HG03460 (cell line): ENCODE measurements around the gene NAIF1.
"Not testable (repeated sequence)": the region's sequence is repeated elsewhere in the genome, so short reads cannot be mapped to it uniquely, and the experiment has no call there.

ENCODE experiments used
- ATAC-seq: cut with Tn5 transposase; IDR thresholded peaks from one replicate; pipeline ENCODE4 v1.9.1; 2021; ENCODE audit not compliant: unreplicated experiment

Gene NAIF1

DNA sequence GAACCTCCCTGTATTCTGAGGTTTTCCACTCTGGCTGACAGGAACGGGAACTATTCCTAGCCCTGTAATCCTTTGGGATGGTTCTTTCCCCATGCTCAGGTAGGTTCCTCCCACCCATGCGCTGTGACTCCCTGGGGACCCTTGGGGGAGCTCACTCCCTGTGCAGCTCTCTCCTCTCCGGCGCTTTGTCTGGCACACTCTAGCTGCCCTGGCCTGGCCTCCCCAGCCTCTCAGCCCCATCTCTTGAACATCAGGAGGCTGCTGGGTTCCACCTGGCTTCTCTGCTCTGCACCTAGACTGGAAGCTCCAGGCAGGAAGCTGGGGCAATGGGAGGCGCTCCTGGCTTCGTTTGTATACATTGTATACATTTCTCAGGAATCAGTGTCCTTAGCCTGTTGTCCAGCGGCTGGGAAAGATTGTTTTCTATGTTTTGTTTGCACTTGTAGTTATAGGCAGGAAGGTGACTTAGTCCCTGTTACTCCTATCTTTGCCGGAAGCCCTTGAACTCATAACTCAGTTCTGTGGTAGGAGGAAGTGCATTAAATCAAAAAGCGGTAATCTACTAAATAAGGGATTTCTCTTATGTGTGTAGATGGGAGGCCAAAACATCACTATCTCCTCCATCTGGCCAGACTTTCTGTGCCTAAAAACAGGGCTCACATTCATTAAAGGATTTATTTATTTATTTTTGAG lies 21.3 kb upstream of the NAIF1 start:
- no peak for ATAC-seq

DNA sequence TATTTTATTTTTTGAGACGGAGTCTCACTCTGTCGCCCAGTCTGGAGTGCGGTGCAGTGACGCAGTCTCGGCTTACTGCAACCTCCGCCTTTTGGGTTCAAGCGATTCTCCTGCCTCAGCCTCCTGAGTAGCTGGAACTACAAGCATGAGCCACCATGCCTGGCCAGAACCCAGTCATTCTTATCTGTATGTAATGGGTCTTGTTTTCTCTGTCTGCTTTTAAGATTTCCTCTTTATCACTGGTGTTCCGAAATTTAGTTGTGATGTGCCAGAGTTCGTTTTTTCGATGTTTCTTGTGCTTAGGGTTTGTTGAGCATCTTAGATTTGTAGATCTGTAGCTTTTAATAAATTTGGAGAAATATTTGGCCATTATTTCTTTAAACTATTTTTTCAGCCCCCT lies 20.1 kb upstream of the NAIF1 start:
- ATAC-seq: no peak

DNA sequence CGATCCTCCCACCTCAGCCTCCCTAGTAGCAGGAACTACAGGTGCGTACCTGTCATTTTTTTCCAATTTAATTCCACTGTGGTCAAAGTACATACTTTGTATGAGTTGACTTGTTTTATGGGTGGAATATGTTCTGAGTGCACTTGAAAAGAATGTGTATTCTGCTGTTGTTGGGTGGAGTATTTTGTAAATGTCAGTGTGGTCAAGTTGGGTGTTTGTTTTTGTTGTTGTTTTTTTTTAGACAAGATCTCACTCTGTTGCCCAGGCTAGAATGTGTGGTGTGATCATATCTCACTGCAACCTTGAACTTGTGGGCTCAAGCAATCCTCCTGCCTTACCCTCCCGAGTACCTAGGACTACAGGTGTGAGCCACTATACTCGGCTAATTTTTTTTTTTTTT lies 18.8 kb upstream of the NAIF1 start:
- no peak for ATAC-seq

DNA sequence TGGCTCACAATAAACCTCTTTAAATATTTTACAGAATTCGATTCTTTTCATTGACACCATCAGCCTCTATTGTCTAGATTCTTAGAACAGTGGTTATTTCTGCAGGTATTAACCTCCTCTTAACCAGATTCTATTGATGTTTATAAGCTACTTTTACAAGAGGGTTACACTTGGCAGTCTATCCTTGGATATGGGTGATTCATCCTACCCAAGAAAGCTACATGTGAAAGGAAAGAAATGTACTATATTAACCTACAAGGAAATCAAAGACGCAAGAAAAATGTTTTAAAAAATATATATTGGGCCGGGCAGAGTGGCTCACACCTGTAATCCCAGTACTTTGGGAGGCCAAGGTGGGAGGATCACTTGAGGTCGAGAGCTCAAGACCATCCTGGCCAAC lies 17.6 kb upstream of the NAIF1 start:
- no peak for ATAC-seq

DNA sequence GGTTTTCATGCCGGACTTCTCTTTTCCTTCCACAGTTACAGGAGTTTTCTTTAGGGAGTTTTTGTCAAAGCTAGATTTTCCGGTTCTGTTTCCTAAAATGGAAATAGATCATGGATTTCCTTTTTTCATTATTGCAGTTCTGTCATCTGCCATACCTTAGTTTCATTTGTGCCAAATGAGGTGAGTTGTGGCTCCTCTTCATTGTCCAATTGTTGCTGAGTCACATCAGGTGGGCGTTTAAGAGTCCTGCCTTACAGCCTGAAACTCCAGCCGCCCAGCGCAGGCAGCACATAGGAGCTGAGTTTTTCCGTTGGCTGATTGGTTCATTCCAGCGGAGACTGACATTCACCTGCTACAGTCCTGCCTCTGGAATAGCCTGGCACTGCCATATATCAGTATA lies 15.0 kb upstream of the NAIF1 start:
- no peak for ATAC-seq

DNA sequence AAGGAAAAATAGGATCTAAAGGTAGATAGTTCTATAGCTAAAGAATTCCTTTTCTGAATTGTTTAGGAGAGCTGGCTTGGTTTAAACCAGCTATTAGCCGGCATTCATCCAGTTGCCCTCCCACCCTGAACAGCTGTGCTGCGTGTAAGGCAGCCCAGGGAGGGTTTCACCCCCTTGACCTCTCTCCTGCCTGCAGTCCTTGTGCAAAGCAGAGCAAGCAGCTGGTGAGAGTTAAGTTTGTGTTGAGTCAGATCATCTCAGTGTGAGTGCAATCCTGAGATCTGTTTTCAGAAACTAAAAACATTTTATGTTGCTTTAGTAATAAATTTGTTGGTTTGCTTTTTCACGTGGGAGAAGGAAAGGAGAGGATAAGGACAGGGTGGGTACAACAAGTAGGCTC lies 13.9 kb upstream of the NAIF1 start:
- ATAC-seq: no peak

DNA sequence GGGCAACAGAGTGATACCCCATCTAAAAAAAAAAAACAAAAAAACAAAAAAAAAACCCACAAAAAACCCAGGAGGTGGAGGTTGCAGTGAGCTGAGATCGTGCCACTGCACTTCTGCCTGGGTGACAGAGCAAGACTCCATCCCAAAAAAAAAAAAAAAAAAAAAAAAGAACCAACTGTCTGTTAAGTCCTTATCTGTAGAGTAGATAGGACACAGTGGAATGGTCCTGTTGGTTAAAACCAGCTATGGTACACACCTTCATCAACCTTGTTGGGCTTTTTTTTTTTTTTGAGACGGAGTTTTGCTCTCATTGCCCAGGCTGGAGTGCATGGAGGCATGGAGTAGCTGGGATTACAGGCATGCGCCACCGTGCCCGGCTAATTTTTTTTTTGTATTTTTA lies 13.1 kb upstream of the NAIF1 start:
- ATAC-seq: no peak

DNA sequence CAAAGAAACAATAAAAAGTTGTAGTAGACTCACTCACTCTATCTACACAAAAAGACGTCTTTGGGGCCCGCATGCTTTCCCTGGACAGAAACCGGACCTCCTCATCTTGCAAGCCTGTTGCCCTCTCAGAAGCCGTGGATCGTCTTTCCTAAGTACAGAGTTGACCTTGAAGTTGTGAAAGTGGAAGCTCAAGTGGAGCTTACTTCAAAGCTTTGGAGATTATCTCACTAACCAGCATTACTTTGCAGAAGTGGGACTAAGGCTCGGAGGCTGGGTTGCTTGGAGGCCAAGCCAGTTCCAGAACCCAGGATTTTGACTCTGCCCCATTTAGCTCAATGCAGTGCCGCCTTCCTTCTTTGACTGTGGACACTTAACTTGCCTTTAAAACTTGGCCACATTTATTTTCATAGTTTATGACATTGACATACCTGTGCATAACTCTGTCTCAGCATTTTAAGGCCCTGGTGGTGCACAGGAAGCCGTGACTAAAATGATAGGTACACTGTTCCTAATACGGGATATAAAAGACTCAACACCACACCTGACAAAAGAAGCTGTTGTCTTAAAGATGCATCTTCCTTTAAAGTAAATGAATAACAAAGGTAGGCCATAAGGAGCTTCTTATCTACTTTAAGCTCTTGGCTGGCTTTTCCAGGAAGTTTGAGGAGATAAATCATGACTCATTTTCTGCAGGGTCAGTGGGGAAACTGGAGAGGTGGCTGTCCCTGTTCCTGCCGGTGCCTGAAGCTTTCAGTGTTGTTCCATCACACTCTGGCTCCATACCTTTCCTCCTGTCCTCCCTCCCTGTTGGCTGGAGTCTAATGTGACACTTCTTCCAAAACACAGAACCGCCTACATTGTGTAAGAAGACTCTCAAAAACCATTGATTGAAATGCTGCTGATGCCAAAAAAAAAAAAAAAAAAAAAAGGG lies 11.6 kb upstream of the NAIF1 start:
- no peak for ATAC-seq

DNA sequence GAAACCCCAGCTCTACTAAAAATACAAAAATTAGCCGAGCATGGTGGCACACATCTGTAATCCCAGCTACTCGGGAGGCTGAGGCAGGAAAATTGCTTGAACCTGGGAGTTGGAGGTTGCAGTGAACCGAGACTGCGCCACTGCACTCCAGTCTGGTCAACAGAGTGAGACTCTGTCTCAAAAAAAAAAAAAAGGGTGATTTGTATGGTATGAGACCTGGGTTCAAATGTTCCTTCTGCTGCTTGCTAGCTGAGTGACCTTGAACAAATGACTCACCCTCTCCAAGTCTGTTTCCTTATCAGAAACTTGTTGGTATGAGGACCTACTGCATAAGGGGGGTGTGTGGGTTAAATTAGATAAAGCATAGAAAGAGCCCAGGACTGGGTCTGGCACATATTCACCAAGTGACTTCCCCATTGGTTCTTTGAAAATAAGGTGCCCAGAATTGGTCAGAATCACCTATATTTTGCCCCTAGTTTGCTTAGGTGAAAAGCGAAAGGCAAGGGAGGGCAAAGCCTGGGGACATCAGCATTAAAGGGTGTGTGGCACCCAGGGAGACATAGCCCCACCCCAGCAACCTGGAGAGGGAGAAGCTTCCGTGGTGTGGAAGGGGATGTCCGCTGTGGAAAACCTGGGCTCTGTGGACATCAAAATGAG lies 10.9 kb upstream of the NAIF1 start:
- no peak for ATAC-seq

DNA sequence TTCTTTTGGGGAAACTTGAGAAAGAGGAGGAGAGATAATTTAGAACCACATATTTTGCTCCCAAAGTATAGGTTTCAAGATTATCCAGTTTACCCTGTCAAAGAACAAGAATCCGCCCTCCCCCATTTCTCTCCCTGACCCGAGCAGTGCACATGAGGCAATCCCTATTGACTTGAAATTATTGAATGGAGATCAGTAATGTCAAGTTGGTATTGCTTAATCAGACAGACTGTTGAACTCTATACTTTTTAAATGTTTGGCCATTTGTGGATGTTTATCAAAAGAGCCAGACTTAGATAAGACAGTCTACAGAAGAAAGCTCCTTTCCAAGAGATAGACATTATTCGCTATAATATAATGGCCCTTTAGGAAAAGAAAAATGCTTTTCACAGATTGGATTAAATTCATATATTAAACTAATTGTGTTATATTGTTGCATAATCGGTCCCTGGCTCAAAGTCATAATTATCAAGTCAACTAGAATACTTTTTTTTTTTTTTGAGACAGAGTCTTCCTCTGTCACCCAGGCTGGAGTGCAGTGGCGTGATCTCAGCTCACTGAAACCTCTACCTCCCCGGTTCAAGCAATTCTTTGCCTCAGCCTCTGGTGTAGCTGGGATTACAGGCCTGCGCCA lies 6.2 kb upstream of the NAIF1 start:
- ATAC-seq: no peak

DNA sequence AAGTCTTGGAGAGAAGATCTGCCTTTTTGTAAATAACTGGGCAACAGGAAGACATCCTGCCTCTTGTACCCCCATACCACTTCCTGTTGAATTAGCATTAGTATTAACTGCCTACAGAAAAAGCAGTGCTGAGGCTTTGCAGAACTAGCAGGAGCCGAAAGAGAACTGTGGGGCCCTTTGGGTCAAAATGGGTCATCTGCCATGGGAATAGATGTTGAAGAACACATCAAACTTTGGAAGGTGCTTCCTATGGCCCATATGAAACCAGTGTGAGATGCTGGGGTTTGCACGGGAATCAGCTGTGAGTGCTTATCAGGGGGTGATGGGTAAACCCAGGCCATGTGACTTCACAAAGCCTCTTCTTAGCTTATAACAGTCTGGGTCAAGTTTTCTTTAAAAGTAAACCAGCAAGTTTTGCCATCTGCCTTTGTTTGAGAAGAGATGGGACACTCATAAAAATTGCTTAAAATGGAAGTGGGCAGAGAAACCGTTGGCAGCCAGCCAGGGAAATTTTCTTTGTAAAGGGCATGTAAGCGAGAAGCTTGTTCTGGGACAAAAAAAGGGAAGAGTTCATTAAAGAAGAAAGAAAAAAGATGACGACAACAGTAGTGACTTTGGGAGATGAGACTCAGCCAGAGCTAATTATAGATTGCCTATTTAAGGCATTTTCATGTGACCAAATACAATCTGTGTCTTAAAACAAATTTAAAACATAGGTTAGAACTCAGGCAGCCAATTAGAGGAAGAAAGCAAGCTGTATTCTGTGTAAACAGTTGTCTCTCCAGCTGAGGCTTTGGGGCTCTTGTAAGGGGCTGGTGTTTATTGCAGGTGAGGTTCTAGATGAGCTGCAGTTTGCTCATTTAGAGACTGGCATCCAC lies 5.3 kb upstream of the NAIF1 start:
- no peak for ATAC-seq

DNA sequence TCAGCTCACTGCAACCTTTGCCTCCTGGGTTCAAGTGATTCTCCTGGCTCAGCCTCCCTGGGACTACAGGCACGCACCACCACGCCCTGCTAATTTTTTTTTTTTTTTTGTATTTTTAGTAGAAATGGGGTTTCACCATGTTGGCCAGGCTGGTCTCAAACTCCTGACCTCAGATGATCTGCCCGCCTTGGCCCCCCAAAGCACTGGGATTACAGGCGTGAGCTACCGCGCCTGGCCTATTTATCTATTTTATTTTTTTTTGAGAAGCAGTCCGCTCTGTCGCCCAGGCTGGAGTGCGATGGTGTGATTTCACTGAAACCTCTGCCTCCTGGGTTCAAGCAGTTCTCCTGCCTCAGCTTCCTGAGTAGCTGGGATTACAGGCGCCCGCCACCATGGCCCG lies 4.4 kb upstream of the NAIF1 start:
- not testable (repeated sequence) for ATAC-seq

DNA sequence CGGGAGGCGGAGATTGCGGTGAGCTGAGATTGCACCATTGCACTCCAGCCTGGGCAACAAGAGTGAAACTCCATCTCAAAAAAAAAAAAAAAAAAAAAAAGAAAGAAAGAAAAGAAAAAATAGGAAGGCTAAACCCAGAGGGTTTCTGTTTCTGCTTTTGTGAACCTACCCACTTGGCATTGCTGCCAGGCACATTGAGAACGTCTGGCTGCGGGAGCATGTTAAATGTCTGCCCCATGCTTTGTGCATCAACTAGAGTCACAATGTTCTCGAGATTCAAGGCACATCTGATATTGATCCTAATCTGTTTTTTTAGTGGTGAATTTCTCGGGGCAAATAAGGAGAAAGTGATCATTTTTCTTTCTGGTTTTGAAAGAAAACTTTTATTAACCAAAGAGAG lies 3.8 kb upstream of the NAIF1 start:
- ATAC-seq: no peak

DNA sequence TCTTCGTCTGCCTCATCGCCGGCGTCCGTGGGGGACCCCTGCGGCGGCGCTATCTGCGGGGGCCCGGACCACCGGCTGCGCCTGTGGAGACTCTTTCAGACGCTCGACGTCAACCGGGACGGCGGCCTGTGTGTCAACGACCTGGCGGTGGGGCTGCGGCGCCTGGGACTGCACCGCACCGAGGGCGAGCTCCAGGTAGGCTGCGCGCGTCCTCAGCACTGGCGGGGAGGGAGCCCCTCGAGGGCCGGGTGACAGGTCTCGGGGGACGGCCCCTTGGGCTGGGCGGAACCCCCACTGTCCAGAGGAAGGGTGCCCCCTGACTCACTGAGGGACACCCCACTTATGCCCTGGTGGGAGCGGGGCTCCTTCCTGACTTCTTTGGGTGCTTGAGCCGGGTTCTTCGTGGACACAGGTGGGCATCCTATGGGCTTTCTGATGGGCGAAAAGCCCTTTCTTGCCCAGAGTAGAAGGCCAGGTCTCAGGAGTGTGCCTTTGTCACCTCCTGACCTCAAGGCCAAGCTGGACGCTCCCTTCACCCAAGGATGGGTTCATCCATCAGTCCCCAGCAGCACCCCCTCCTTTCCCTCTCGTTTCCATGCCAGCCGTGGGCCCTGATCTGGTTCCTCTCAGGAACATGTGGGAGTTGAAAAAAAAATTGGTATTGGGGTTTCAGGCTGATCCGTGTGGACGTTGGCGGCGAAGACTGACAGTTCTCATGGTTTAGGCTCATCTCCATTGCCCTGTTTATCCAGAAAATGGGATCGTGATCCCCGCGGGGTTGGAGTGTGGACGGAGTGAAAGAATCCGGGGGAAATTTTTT lies 1.5 kb upstream of the NAIF1 start:
- ATAC-seq: peak; percentile 7

DNA sequence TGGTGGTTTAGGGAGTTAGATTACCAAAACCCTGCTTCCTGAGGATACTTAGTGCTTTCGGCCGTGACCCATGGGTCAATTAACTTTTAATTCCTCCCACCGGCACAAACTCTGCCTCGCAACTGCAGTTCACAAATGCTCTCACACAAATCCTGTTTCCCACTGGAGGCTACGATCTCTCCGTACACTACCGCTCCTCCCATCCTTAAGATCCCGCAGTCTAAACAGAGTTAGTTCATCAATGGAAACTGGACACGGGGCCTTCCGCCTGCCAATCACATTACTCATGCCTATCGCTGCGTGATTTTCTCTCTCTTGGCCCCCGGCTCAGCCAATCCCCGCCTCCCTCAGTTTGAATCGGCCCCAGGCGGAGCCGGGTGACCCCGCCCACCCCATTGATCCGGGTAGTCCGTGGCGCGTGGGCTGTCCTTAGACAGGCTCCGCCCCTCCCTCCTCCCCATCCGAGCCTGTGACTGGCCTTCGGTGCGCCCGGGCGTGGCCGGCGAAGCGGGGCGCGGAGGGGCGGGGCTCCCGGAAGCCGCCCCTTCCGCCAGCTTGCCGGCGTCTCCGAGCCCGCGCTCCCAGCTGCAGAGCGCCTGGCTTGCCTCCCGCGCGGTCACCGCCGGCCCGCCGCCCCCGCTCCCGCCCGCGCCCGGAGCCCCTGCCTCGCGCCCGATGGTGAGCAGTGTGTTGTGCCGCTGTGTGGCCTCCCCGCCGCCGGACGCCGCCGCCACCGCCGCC lies 695 bp upstream of the NAIF1 start, which contains the start of gene SLC25A25:
Gene SLC25A25 (plus strand): TSS at position 588 of the 741 bp plus-strand sequence. CDS start 88 bp downstream, at position 676.
- ATAC-seq: peak; percentile 63

DNA sequence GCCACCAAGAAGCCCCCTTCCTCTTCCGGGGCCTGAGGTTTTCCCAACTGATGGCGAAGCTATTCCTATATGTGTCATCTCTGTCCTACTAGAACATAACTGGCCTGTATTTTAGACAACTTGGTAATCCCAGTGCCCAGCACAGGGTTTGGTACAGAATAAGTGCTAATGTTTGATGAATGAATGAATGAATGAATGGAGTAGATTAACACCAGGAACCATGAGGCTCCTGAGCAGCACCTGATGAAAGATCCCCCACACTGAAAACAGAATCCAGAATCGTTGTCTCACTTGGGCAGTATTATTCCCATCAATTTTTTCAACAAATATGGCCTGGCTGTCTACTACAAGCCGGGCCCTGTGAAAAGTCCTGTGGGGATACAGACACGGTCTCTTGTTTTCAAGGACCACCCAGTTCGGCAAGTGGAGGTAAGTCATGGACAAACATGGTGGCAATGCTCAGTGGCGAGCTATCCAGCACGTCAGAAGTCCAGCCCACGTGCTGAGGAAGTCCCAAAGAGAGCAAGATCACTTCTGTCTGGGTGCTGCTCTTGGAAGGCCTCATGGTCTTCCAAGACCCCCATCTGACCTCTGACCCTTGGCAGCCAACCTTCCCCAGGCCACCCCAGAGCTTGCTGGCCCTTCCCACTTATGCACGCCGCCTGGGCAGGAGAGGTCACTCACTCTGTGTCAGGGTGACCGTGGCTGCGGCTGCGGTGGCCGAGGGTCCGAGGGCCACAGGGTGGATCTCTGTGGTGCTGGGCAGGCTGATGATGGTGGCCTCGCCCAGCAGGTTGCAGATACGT lies 1.0 kb downstream of the NAIF1 start:
- no peak for ATAC-seq

DNA sequence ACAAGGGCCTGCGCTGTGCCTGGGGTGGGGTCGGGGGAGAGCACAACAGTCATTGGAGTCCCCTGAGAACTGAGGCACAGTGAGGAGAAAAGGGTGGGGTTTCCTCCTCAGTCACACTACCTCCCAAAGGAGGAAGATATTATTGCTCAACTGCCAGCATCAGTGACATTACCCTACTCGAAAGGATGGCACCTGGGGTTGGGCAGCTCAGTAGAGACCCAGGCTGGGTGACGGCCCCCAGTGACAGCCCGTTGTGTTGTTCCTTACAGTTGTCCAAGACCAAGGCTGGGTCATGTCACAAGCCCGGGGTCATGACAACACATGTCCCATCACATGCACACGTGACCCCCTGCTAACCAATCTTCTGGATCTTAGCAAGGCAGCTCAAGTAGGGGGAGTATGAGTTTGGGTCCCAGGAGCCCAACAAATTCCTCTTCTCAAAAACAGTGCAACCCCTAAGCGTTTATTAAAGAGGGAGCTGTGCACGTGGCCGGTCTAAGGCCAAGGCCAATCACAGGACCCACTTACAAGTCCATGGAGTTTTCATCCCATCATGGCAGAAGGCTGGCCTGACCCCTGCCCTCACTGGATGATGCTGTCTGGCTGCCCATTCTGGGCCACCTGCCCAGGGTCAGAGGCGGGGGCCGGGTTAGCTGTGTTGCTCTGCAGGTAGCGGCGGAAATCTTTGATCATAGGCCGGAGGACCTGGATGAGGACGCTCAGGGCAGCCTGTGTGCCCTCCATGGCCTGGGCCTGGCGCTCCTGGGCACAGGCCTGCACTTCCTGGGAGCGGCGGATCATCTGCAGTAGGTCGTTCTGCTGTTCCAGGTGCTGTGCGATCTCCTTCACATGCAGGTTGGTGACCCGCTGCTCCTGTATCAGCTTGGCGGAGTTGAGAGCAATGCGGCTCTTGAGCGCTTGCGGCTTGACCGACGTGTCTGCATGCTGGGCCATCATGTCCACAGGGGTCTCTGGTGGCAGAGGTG lies 4.0 kb downstream of the NAIF1 start:
- no peak for ATAC-seq
